ENCODE measurements around the gene ECSCR.
A peak's percentile ranks its signal among the peaks of the same experiment; 100 is the strongest.
"Not testable (repeated sequence)": the region's sequence is repeated elsewhere in the genome, so short reads cannot be mapped to it uniquely, and the experiment has no call there.

Gene ECSCR, protein sequence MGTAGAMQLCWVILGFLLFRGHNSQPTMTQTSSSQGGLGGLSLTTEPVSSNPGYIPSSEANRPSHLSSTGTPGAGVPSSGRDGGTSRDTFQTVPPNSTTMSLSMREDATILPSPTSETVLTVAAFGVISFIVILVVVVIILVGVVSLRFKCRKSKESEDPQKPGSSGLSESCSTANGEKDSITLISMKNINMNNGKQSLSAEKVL

DNA sequence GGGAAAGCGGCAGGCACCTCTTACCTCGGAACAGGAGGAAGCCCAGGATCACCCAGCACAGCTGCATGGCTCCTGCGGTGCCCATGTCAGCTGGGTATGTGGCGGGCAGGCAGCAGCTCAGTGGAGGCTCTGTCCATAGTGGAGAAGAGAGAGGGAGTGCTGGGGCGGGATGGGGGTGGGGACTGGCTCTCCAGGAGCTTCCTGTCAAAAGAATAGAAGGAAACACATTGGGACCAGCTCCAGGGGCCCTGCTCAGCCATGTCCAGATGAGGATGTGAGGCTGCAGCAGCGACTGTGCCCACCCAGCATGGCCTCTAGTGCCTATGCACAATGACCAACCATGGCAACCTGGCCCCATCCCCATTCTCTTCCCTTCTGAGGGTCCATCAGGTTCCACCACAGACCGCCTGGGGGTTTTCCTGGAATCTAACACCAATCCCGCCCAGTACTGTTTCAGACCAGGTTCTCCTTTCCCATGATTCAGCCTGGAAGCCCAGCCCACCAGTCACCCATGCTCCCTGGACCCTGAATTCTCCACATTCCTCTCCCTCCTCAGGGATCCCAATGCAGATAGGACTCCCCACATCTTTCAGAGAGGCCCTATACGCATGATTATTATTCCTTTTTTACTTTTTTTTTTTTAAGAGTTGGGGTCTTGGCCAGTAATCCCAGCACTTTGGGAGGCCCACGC lies at the start of gene ECSCR:
Gene ECSCR (minus strand): TSS at position 158 of the 691 bp plus-strand sequence. CDS start 73 bp downstream, at position 85.
- DNase-seq, result no peak

DNA sequence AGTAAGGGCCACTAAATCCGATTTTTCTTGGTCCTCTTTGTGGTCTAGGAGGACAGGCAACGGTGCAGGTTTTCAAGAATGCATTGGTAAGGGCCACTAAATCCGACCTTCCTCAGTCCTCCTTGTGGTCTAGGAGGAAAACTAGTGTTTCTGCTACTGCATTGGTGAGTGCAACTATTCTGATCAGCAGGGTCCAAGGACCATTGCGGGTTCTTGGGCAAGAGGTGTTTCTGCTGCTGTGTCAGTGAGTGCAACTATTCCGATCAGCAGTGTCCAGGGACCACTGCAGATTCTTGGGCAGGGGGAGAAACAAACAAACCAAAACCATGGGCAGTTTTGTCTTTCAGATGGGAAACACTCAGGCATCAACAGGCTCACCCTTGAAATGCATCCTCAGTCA lies 42.2 kb upstream of the ECSCR start:
- DNase-seq, result not testable (repeated sequence)

DNA sequence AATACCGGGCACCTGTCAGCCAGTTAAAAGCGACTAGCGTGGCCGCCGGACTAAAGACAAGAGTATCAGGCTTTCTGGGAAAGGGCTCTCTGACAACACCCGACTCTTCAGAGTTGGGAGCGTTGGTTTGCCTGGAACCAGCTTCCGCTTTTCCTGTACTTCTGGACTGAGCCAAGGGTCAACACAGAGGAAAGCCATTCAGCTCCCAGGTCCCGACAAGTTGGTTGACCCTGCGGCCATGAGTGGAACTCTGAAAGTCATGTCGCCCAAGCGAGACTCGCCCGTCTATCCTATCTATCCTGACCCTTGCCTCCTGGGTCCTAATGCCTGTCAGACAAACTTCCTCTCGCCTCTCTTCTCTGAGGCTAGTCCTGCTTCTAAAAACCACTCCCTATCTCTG lies 41.3 kb upstream of the ECSCR start:
- not testable (repeated sequence) for DNase-seq

DNA sequence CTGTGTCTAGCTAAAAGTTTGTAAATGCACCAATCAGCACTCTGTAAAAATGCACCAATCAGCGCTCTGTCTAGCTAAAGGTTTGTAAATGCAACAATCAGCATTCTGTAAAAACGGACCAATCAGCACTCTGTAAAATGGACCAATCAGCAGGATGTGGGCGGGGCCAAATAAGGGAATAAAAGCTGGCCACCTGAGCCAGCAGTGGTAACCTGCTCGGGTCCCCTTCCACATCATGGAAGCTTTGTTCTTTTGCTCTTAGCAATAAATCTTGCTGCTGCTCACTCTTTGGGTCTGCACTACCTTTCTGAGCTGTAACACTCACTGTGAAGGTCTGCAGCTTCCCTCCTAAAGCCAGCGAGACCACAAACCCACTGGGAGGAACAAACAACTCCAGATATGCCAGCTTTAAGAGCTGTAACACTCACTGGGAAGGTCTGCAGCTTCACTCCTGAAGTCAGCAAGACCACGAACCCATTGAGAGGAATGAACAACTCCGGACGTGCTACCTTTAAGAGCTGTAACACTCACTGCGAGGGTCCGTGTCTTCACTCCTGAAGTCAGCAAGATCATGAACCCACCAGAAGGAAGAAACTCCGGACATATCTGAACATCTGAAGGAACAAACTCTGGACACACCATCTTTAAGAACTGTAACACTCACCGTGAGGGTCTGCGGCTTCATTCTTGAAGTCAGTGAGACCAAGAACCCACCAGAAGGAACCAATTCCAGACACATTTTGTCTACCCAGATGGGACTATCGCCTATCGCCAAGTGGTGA lies 40.7 kb upstream of the ECSCR start:
- DNase-seq, result not testable (repeated sequence)

DNA sequence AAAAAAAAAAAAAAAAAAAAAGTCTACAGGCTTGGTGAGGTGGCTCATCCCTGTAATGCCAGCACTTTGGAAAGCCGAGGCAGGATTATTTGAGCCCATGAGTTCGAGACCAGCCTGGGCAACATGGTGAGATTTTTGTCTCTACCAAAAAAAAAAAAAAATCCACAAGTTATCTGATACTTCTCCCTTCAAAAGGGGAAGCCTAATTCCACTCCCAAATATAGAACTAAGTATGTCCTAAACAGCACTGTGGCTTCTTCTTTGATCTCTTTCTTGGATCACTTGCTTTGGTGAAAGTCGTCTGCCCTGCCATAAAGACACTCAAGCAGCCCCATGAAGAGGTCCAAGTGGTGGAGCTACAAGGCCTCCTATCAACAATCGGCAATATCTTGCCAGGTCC lies 38.8 kb upstream of the ECSCR start:
- DNase-seq, result no peak

DNA sequence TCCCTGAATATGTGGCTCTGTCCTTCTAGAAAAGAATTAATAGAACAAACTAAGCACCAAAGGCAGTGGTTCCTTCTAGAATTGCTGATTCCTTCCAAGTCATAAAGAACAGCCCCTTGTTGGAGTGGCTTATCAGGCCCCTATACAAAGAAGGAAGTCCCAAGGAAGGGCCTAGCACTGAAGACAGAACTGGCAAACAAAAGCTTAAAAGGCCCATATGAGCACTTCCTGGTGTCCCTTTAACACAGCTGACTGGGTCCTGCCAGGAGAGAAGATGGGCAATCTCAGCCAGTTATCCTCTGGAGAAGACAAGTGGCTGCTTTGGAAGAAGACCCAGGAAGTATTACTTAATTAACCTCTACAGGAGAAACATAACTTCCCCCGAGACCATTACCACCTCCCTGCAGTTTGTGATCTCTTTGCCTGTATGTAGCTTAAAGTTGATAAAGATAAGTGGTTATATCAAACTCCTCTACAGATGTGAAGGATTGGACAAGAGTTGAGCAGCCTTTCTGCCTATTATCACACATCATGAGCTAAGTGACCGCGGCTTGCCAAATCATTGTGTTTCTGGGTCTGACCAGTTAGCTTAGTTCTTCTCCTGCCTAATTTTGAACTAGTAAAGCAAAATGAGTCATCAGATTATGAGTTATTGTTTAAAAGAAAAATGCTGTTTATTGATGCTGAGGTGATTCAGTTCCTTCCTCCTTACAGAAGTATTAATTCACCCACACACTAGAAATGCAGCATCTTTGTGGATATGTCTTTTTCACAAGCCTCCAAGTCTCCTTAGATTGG lies 33.3 kb upstream of the ECSCR start:
- no peak for DNase-seq

DNA sequence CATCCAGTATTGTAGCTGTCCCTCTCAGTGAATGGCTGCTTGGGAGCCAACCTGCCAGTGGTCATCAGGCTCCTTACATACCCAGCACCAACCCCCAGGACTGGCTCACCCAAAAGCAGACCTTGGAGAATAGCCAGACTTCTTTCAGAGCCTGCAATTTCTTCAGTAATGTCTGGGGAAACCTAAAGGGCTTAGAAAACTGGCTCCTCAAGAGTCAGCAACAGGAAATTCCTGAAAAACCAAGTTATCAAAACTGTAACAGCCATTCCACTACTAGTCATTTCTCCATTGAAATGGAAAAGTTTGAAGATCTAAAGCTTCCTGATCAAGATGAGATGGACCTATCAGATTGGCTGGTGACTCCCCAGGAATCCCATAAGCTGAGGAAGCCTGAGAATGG lies 32.3 kb upstream of the ECSCR start:
- no peak for DNase-seq

DNA sequence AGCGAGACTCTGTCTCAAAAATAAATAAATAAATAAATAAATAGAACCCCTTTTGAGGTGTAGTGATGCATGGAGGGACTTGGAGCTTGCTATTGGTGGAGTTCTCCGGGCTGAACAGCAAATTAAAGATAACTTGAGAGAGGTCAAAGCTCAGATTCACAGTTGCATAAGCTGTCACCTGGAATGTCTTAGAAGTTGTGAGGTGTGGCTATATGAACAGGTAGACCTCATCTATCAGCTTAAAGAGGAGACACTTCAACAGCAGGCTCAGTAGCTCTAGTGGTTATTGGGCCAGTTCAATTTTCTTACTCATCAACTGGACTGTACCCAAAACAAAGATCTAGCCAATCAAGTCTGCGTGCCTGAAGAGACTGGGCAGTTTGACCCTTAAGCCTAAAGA lies 31.7 kb upstream of the ECSCR start:
- DNase-seq, result no peak

DNA sequence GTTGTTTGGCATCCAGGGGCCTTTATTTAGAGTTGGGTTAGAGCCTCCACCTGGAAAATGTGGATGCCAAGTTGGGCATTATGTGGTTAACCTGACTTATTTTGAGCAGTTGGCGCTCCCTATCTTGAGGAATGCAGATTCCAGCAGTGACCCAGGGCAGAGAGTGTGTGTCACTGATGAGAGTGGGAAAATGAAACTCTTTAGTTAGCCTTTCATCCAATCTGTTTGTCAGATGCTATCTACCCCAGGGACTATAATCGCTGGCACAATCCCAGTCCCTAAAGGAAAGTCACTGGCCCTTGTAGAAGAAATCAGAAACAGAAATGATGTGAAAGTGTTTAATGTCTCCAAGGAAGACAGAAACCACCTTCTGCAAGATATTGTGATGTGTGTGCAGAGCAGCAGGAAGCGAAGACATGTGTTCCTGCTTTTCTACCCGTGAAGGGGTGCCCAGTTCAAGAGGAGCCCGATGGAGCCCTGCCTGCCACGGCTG lies 30.2 kb upstream of the ECSCR start:
- peak; percentile 5 for DNase-seq

DNA sequence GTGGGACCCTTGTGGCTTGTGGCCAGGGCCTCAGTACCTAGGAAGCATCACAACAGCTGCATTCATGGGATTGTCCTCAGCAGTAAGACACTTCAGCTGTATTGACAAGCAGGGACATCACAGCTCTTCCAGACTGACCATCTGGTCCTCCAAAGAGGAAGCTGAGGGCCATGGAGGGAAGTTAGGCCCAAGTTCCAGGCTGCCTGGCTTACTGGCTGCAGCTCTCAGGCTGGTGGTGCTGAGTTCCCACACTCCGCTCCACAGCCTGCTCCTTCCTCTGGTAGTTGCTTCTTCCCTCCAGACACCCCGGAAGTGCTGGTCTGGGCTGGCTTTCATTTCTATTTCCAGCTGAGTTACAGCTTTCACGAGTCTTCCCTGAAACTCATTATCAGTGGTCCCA lies 25.7 kb upstream of the ECSCR start:
- DNase-seq, result no peak

DNA sequence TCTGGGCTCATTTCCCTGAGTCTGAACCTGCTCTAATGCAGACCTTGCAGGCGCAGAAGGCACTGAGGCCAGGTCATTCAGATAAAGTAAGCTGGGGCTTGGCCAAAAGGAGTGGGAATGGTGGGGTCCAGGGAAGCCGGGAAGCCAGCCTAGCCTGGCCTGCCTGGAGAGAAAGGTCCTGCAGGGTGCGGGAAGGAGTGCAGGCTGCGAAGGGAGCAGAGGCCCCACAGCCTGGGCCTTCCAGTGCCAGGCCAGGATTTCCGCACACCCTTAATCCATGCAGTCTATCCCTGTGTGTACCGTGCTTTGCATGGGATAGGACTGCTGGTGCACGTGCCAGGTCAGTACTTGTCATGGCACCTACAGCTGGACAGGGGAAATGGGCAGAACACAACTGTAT lies 23.7 kb upstream of the ECSCR start:
- DNase-seq, result no peak

DNA sequence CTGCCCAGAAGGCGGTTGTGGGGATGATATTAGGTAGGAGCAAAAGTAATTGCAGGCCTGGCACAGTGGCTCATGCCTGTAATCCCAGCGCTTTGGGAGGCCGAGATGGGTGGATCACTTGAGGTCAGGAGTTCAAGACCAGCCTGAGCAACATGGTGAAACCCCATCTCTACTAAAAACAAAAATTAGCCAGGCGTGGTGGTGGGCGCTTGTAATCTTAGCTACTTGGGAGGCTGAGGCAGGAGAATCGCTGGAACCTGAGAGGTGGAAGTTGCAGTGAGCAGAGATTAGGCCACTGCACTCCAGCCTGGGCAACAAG lies 20.3 kb upstream of the ECSCR start:
- not testable (repeated sequence) for DNase-seq

DNA sequence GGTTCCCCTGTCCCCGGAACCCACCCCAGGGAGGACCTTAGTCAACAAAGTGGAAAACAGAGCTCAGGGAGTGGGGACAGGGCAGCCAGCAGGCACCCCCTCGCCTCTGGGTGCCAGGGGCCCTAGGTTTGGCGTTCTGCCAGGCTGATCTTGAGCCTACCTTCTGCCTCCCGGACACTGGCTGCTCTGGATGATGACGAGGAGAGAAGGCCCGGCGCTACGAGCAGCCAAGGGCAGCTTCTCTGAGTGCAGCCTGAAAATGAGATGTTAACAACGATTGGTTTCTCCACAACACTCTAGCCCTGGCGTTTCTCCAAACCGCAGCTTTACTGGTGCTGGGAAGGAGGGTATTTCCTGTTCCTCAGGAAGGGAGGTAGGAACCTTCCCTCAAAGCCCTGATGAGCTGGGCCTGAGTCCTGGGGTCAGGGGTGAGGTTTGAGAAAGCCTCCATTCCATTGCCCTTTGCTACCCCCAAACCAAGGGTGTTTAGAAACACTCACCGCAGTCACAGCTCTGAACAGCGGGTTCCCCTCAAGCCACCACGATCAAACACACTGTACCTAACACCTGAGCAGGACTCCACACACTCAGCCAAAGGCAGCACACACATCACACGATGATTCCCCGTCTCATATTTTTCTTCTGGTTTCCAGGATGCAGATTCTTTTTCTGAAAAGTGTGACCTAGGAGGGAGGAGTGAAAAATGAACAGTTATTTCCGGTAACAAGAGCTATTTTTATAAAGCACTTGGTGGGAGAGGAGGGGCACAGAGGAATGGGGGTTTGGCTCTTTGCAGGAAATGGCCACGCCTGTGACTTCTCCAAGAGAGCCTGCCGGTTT lies 19.7 kb upstream of the ECSCR start, which contains the start of gene STING1:
Gene STING1 (minus strand): TSS at position 709 of the 840 bp plus-strand sequence. CDS start 1,054 bp downstream, outside the sequence.
- DNase-seq, result peak; percentile 76

DNA sequence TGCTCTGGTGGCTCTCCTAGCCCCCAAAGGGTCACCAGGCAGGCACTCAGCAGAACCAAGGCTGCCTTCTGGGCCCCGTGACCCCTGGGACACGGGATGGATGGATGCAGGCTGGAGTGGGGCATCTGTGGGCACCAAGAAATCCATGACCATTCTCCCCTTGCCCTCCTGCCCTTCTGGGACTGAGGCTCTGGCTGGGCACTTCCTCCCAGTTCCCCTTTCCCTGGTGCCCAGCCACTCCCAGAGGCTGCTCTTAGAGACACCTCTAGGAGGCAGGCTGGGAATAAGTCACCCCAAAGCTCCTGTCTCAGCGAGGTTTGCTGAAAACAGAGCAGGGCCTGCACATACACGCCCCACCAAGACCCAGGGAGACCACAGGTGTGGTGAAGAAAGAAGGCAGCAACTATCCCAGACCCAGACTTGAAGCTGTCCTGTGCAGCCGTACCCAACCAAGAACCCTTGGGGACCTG lies 19.1 kb upstream of the ECSCR start:
- no peak for DNase-seq

DNA sequence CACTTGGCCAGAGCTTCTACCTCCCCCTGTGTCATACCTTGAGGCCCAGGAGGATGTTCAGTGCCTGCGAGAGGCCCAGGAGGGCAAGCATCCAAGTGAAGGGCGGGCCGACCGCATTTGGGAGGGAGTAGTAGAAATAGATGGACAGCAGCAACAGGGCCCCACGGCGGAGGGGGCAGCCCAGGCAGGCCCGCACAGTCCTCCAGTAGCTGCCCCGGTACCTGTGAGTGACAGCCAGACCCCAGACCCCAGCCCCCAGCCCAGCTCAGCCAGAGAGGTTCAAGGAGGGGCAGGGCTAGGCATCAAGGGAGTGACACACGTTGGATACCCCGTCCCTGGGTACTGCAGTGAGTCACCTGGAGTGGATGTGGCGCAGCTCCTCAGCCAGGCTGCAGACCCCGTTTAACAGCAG lies 18.6 kb upstream of the ECSCR start:
- DNase-seq, result no peak

DNA sequence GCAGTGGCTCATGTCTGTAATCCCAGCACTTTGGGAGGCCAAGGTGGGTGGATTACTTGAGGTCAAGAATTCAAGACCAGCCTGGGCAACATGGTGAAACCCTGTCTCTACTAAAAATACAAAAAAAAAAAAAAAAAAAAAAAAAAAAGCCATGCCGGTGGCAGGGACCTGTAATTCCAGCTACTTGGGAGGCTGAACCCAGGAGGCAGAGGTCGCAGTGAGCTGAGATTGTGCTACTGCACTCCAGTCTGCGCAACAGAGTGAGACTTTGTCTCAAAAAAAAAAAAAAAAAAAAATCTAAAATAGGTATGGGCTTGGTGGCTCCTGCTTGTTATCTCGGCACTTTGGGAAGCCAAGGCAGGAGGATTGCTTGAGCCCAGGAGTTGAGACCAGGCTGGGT lies 17.2 kb upstream of the ECSCR start:
- DNase-seq, result not testable (repeated sequence)

DNA sequence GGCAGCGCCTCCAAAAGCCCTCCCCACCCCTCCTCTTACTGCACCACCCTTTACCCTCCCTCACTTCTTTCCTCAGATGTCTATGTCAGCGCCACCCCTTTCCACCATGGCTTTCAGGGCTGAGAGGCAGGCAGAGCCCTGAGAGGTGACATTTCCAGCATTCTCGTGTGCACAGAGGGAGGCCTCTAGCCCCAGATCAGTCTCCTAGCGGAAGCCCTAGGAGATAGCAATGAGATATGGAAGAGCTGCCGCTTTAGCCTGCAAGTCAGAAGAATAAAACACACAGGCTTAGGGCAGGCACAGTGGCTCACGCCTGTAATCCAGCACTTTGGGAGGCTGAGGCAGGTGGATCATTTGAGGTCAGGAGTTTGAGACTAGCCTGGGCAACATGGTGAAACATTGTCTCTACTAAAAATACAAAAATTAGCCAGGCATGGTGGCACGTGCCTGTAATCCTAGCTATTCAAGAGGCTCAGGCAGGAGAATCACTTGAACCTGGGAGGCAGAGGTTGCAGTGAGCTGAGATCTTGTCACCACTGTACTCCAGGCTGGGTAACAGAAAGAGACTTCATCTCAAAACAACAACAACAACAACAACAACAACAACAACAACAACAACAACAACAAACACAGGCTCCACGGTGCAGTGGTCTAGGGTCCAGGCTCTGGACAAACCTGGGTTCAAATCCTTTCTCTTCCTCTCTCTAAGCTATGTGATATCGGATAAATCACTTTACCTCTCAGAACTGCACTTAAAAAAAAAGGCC lies 16.3 kb upstream of the ECSCR start:
- DNase-seq, result not testable (repeated sequence)

DNA sequence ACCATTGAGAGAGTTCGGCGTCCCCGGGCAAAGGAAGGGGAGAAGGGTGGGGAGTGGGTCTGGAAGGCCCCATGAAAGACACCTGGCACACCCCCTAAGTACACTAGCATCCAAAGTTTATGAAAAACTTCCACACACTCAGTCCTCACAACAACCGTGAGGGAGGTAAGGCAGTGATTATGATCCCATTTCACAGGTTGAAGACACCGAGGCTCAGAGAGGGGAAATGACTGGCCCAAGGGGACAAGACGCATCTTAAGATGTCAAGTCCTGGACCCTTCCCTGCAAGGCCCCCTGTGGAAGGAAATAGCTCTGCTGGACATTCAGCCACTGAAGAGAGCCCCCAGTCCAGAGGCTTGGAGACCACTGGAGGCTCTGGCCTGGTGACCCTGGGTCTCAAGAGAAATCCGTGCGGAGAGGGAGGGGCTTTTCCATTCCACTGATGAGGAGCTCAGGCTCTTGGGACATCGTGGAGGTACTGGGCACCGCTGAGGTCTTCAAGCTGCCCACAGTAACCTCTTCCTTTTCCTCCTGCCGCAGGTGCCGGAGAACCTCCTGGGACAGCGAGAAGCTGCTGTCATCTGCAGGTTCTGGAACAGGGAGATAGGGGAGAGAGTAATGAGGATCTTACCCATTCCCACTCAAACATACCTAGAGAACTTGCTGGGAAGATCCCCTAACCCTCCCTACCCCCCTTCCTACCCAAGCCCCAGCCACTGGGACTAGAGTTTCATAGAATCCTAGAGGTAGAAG lies 13.5 kb upstream of the ECSCR start:
- DNase-seq, result no peak

DNA sequence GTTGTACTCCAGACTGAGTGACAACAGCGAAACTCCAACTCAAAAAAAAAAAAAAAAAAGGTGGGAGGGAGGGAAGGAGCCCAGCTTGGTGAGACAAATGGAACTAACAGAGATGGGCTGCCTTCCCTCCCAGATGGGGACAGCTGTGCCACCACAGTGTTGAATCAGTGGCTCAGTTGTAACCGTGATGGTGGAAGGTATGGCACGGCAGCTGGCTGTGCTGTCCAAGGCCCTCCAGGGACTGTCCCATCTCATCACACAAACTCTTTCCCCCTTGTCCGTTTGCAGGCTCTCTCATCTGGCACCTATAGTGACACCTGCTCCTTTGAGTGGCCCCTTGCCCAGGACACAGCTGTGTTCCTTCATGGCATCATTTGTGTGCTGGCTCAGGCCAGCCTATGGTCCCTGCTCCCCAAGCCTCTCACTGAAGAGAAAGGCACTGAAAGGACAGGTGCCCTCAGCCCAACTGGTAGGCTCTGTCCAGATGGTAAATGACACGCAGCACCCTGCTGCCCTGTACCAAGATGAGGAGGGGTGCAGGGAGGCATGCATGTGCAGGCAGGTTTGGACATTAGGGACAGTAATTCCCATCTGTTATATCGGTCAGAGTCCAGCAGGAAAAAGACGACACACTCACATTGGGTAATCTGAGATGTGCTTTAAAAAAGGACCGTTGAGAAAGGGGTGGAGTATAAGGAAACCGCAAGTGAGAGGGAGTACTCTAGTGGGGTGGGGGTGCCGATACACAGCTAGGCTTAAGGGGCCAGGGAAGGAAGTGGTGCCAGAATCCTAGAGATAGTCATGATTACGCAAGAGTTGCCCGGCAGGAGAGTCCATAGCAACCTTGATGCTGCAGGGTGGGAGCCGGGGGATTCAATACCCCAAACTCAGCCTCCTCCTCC lies 12.6 kb upstream of the ECSCR start:
- no peak for DNase-seq

All from kidney glomerular epithelial cell (primary cell).